GM03348 (cell line): Measurements from ENCODE around the gene CNGB1.
"Not testable (repeated sequence)": the region's sequence is repeated elsewhere in the genome, so short reads cannot be mapped to it uniquely, and the experiment has no call there.

ENCODE experiments used
- DNase-seq: peaks from one replicate; pipeline ENCODE4 v3.0.0; 2012; ENCODE audit warnings: low spot score

Gene CNGB1

GRCh38 chr16:57857991-57858390 is 112.9 kb downstream of the CNGB1 start:
- not testable (repeated sequence) for DNase-seq

DNA sequence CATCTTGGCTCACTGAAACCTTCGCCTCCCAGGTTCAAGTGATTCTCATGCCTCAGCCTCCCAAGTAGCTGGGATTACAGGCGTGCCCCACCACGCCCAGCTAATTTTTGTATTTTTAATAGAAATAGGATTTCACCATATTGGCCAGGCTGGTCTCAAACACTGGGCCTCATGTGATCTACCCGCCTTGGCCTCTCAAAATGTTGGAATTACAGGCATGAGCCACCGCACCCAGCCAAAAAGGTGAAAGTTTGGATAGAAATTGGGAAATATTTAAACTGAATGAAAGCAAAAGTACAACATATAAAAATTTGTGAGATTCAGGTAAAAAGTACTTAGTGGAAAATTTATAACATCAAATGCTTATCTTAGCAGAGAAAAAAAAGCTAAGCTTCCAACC is 115.7 kb downstream of the CNGB1 start:
- no peak for DNase-seq

DNA sequence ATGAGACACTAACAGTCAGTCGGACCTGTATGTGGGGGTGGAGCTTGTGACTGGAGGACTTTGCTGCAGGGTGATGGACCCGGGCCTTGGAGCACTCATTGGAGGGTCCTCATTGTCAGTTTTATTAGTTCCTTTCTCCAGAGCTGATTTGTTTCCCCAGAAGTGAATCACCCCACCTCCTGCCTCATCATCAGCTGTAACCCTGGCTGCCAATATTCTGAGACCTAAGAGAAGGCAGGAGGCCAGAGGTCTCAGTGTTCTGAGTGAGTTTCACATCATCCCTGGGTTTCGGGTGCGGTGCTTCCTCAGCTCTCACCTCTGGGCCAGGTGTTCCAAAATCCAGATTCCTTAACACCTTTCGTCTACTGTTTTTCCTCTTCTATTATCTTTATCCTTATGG is 118.7 kb downstream of the CNGB1 start:
- DNase-seq, result no peak

DNA sequence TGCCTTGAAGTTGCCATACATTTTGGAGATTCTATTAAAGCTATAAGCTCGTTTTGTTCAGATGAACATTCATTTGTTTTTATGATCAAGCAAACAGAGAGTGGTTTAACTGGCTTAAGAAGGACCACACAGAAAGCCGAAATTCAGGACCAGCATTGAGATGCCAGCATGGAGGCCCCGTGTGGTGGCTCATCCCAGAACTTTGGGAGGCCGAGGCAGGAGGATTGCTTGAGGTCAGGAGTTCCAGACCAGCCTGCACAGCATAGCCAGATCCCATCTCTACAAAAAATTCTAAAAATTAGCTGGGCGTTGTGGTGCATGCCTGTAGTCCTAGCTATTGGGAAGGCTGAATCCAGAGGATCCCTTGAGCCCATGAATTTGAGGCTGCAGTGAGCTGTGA is 122.7 kb downstream of the CNGB1 start:
- DNase-seq, result no peak

DNA sequence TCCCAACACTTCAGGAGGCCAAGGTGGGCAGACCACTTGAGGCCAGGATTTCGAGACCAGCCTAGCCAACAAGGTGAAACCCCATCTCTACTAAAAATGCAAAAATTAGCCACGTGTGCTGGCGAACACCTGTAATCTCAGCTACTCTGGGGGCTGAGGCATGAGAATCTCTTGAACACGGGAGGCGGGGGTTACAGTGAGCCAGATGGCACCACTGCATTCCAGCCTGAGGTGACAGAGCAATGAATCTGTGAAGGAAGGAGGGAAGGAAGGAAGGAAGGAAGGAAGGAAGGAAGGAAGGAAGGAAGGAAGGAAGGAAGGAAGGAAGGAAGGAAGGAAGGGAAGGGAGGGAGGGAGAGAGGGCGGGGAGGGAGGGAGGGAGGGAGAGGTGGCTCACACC is 124.0 kb downstream of the CNGB1 start:
- not testable (repeated sequence) for DNase-seq

GRCh38 chr16:57846078-57846697 is 124.7 kb downstream of the CNGB1 start:
- DNase-seq, result no peak

DNA sequence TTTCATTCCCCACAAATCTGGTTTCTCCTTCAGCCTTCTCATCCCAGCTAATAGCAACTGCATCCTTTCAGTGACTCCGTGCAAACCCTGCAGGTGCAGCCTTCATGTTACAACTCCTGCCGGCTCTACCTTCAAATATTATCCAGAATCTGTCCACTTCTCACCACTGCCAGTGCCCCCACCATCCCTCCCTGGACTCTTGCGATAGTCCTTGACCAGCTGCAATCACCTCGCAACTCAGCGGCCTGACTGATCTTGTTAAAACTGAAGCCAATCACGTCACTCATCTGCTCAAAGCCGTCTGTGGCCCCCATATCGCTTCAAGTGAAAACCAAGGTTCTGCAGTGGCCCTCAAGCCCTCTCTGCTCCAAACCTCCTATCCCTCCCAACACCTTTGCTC is 125.8 kb downstream of the CNGB1 start:
- no peak for DNase-seq

DNA sequence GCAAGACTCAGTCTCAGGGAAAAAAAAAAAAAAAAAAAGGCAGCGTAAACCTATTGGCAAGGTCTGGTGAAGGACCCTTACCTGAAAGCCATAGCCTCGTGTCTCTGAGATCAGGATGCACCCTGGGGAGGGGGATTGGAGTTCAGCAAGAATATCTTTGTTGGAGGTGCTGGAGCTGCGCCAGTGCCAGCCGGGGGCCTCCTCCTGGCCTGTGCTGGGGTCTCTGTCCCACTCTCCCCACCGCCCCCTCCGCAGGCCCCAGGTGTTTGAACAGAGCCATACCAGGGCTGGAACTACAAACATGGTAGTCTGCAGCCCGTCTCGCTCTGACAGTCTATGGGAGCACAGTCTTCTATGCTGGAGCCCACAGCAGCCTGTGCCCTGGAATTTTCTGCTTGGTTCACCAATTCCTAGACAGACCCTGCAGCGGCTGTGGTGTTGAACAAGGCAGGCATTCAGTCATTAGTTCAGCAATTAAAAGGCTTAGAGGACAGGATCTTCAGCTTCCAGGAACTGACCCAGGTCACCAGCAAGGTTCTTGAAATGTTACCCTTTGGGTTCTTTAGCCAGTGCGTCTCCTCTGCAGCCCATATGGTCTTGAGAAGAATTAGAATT is 126.4 kb downstream of the CNGB1 start:
- no peak for DNase-seq

GRCh38 chr16:57843400-57843799 is 127.5 kb downstream of the CNGB1 start:
- DNase-seq, result no peak

DNA sequence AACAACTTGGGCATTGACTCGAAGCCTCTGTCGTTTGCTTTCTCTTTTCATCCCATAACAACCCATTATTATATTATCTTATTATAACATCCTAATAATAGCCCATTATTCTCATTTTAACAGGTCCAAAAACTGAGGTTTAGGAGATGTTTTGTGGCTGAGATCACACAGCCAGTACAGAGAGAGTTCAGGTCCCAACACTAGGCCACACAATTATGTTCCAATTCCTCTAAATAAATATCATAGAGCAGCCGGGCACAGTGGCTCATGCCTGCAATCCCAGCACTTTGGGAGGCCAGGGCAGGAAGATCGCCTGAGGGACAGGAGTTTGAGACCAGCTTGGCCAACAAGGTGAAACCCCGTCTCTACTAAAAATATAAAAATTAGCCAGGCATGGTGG is 128.3 kb downstream of the CNGB1 start:
- DNase-seq, result no peak

GRCh38 chr16:57840833-57841232 is 130.1 kb downstream of the CNGB1 start:
- no peak for DNase-seq

GRCh38 chr16:57838161-57838560 is 132.8 kb downstream of the CNGB1 start:
- no peak for DNase-seq

DNA sequence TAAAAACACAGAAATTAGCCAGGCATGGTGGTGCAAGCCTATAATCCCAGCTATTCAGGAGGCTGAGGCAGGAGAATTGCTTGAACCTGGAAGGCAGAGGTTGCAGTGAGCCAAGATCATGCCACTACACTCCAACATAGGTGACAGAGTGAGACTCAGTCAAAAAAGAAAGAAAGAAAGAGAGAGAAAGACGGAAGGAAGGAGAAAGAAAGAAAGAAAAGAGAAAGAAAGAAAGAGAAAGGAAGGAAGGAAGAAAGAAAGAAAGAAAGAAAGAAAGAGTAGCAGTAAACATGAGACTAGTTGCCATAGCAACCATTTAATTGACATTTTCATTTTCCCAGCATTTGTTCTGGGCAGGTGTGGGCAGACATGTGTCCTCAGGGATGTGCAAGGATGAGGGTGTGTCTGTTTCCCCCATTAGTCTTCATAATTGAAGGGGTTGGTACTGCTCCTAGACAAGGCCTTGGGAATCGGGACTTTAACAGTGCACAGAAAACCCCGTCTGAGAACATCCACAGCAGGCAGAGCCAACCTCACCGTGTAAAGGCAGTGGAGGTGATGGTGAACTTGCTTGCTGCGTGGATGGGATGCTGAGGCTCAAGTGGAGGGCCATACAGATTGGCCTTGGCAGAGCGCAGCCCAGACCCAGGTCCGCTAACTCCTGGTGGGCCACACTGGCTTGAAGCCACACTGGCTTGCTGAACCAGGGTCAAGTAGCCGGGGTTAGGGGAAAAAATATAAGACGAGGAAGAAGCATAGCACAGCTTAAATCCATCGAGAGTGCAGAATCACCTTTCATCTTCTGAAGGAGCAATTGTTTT is 133.4 kb downstream of the CNGB1 start:
- no peak for DNase-seq

GRCh38 chr16:57835439-57835838 is 135.5 kb downstream of the CNGB1 start:
- peak; percentile 64 for DNase-seq

GRCh38 chr16:57834936-57835335 is 136.0 kb downstream of the CNGB1 start:
- no peak for DNase-seq
